Neural cell (in vitro differentiated cells): Measurements from ENCODE around the gene ATP5PO. TPM values are rescaled to one million over a fixed set of nuclear protein-coding genes. Genes with fewer than 3 reads are reported as not detected.

Experiments used
- H2AFZ ChIP-seq: fragments of 200-600, 300-800 bp; sonication (generic), shearing (Covaris generic); 2 replicates; pipeline ENCODE4 v1.6.0; 2014; ENCODE audit warnings: low read depth, mild to moderate bottlenecking, antibody characterized with exemption, low read length, moderate library complexity
- H3F3A ChIP-seq: fragments of 200-600 bp; shearing (Covaris generic); 2 replicates; pipeline ENCODE4 v1.6.1; 2016; ENCODE audit warnings: mild to moderate bottlenecking, moderate library complexity, mixed read lengths, antibody characterized with exemption, low read length; ENCODE audit not compliant: insufficient read depth, poor library complexity, severe bottlenecking
- H3K27ac ChIP-seq: fragments of 200-600, 300-800 bp; sonication (generic), shearing (Covaris generic); 2 replicates; pipeline ENCODE4 v1.5.1; 2014; ENCODE audit warnings: mild to moderate bottlenecking, low read length, moderate library complexity
- H3K27me3 ChIP-seq: fragments of 300-800, 200-600 bp; sonication (generic), shearing (Covaris generic); 2 replicates; pipeline ENCODE4 v1.6.0; 2014; ENCODE audit warnings: mild to moderate bottlenecking, low read depth, low read length, moderate library complexity; ENCODE audit not compliant: insufficient read depth
- H3K36me3 ChIP-seq: fragments of 300-800, 200-600 bp; sonication (generic), shearing (Covaris generic); 2 replicates; pipeline ENCODE4 v1.5.1; 2014; ENCODE audit warnings: mild to moderate bottlenecking, antibody characterized with exemption, low read length, moderate library complexity; ENCODE audit not compliant: insufficient read depth
- H3K4me2 ChIP-seq: fragments of 300-800, 200-600 bp; sonication (generic), shearing (Covaris generic); 2 replicates; pipeline ENCODE4 v1.6.0; 2014; ENCODE audit warnings: mild to moderate bottlenecking, low read length
- H3K4me3 ChIP-seq: fragments of 300-800, 200-600 bp; sonication (generic), shearing (Covaris generic); 2 replicates; pipeline ENCODE4 v1.5.1; 2014; ENCODE audit warnings: mild to moderate bottlenecking, low read length, moderate library complexity
- H3K79me2 ChIP-seq: fragments of 200-600 bp; shearing (Covaris generic); replicated peaks from 2 replicates; pipeline ENCODE4 v1.6.0; 2014; ENCODE audit warnings: mild to moderate bottlenecking, low read length, moderate library complexity; ENCODE audit not compliant: insufficient read depth
- H3K9ac ChIP-seq: fragments of 300-800, 200-600 bp; sonication (generic), shearing (Covaris generic); 2 replicates; pipeline ENCODE4 v1.6.1; 2016; ENCODE audit warnings: mild to moderate bottlenecking, low read length, mixed read lengths
- H3K9me2 ChIP-seq: fragments of 200-600 bp; shearing (Covaris generic); 2 replicates; pipeline ENCODE4 v1.6.1; 2016; ENCODE audit warnings: mild to moderate bottlenecking, low read length, mixed read lengths; ENCODE audit not compliant: insufficient read depth
- H3K9me3 ChIP-seq: fragments of 200-600, 300-800 bp; sonication (generic), shearing (Covaris generic); 2 replicates; pipeline ENCODE4 v1.6.1; 2016; ENCODE audit warnings: mild to moderate bottlenecking, mixed run types, low read length, moderate library complexity, mixed read lengths
- H4K20me1 ChIP-seq: fragments of 200-600 bp; shearing (Covaris generic); 2 replicates; pipeline ENCODE4 v1.6.1; 2016; ENCODE audit warnings: mild to moderate bottlenecking, mixed run types; ENCODE audit not compliant: insufficient read depth
- CTCF ChIP-seq: fragments of 450-650 bp; IDR thresholded peaks from 2 replicates; pipeline ENCODE4 v1.5.1; 2014; ENCODE audit warnings: antibody characterized with exemption, mild to moderate bottlenecking, moderate library complexity; ENCODE audit not compliant: poor library complexity, severe bottlenecking
- EP300 ChIP-seq: fragments of 450-650 bp; conservative IDR thresholded peaks from 2 replicates; pipeline ENCODE4 v1.6.1; 2014; ENCODE audit warnings: antibody characterized with exemption, mild to moderate bottlenecking, moderate library complexity; ENCODE audit not compliant: poor library complexity, severe bottlenecking
- EZH2 ChIP-seq: fragments of 200-600, 300-800 bp; shearing (Covaris generic), sonication (generic); IDR thresholded peaks from 2 replicates; pipeline ENCODE4 v1.6.1; 2014; ENCODE audit warnings: antibody characterized with exemption, low read length, borderline replicate concordance, mild to moderate bottlenecking; ENCODE audit not compliant: insufficient read depth, poor library complexity, severe bottlenecking
- MXI1 ChIP-seq: fragments of 450-650 bp; conservative IDR thresholded peaks from 2 replicates; pipeline ENCODE4 v1.6.1; 2014; ENCODE audit warnings: antibody characterized with exemption, mild to moderate bottlenecking; ENCODE audit not compliant: poor library complexity, severe bottlenecking
- POLR2AphosphoS5 ChIP-seq: IDR thresholded peaks from 2 replicates; pipeline ENCODE4 v1.6.1; 2012
- RAD21 ChIP-seq: fragments of 450-650 bp; conservative IDR thresholded peaks from 2 replicates; pipeline ENCODE4 v1.6.1; 2014; ENCODE audit warnings: antibody characterized with exemption, mild to moderate bottlenecking, moderate library complexity
- REST ChIP-seq: IDR thresholded peaks from 2 replicates; pipeline ENCODE4 v1.6.1; 2012; ENCODE audit warnings: borderline replicate concordance
- SMC3 ChIP-seq: fragments of 450-650 bp; conservative IDR thresholded peaks from 2 replicates; pipeline ENCODE4 v1.6.1; 2014; ENCODE audit warnings: antibody characterized with exemption, mild to moderate bottlenecking, moderate library complexity; ENCODE audit not compliant: poor library complexity
- TAF1 ChIP-seq: IDR thresholded peaks from 2 replicates; pipeline ENCODE4 v1.6.1; 2012; ENCODE audit warnings: low read depth
- polyA minus RNA-seq: library from RNA; depleted of rRNA, polyadenylated mRNA; stranded (reverse); fragments of >200 nt; gene quantifications from 2 replicates; pipeline ENCODE4 v1.2.3, GENCODE V29; 2014
- polyA plus RNA-seq: library from polyadenylated mRNA; depleted of rRNA; stranded (reverse); fragments of >200 nt; gene quantifications from 2 replicates; pipeline ENCODE4 v1.2.3, GENCODE V29; 2014

ATP5PO gene
- polyA plus RNA-seq (420 and 439 TPM in 2 replicates), polyA minus RNA-seq (127 and 133 TPM in 2 replicates)

- peaks cover 17% of the 10 kb centered on the region for H3K36me3 ChIP-seq
- TF ChIP-seq REST (peak; percentile 93), RAD21 (peak; percentile 43), SMC3 (peak; percentile 44), POLR2AphosphoS5 (peak; percentile 96), EP300 (peak; percentile 36), CTCF (no peak), EZH2 (no peak), MXI1 (peak; percentile 81), TAF1 (peak; percentile 84)
- H3K4me2 ChIP-seq: peak within 1 kb of the TSS; percentile 91
- peaks cover 26% of the 10 kb centered on the region for H3K79me2 ChIP-seq
- no peaks in the 10 kb centered on the region for H3F3A ChIP-seq
- H3K9me3 ChIP-seq: no peaks in the 10 kb centered on the region
- H3K9ac ChIP-seq: peak within 1 kb of the TSS; percentile 96
- H2AFZ ChIP-seq: peak within 1 kb of the TSS; percentile 99
- H3K27ac ChIP-seq: peak within 1 kb of the TSS; percentile 88
- no peaks in the 10 kb centered on the region for H3K27me3 ChIP-seq
- H4K20me1 ChIP-seq: no peaks in the 10 kb centered on the region
- H3K9me2 ChIP-seq: no peaks in the 10 kb centered on the region
- H3K4me3 ChIP-seq: peak within 1 kb of the TSS; percentile 87
These were observed at the start of gene ATP5PO for GRCh38 chr21:33915368-33916199. Gene ATP5PO (minus strand): TSS chr21:33915804. CDS start chr21:33915763, 41 bp downstream.

GRCh38 chr21:33964706-33965325 lies 49.2 kb upstream of the ATP5PO start:
- H4K20me1 ChIP-seq: no peaks in the 10 kb centered on the region
- H3K79me2 ChIP-seq: no peaks in the 10 kb centered on the region
- TF ChIP-seq RAD21: no peak
- no peak for TF ChIP-seq SMC3
- no peak for TF ChIP-seq EP300
- TF ChIP-seq REST: no peak
- no peak for TF ChIP-seq POLR2AphosphoS5
- no peak for TF ChIP-seq MXI1
- no peak for TF ChIP-seq CTCF
- no peak for TF ChIP-seq EZH2
- TF ChIP-seq TAF1: no peak
- no peak overlapping the region for H3K4me2 ChIP-seq
- H3K9me2 ChIP-seq: no peaks in the 10 kb centered on the region
- no peak overlapping the region for H3K9ac ChIP-seq
- no peak overlapping the region for H3K4me3 ChIP-seq
- H3K9me3 ChIP-seq: no peaks in the 10 kb centered on the region
- no peak overlapping the region for H2AFZ ChIP-seq
- no peaks in the 10 kb centered on the region for H3F3A ChIP-seq
- no peak overlapping the region for H3K27ac ChIP-seq
- no peaks in the 10 kb centered on the region for H3K36me3 ChIP-seq
- no peaks in the 10 kb centered on the region for H3K27me3 ChIP-seq
